HEK293T (cell line): ENCODE results near the gene MDFIC.

Experiments used
- BHLHE40 ChIP-seq: fragments of 450-650 bp; IDR thresholded peaks from 2 replicates; pipeline ENCODE4 v1.6.1; 2016; ENCODE audit warnings: mild to moderate bottlenecking, moderate library complexity, borderline replicate concordance
- CTBP1 ChIP-seq: fragments of 450-650 bp; IDR thresholded peaks from 2 replicates; pipeline ENCODE4 v1.6.1; 2016; ENCODE audit warnings: borderline replicate concordance
- FOXA1 ChIP-seq: fragments of 450-650 bp; IDR thresholded peaks from 2 replicates; pipeline ENCODE4 v1.6.1; 2016; ENCODE audit warnings: mild to moderate bottlenecking
- FOXK2 ChIP-seq: fragments of 450-650 bp; IDR thresholded peaks from 2 replicates; pipeline ENCODE4 v1.6.1; 2016; ENCODE audit warnings: mild to moderate bottlenecking
- FOXM1 ChIP-seq: fragments of 450-650 bp; IDR thresholded peaks from 2 replicates; pipeline ENCODE4 v1.6.1; 2017; ENCODE audit warnings: mild to moderate bottlenecking, borderline replicate concordance
- HDGF ChIP-seq: fragments of 450-650 bp; IDR thresholded peaks from 2 replicates; pipeline ENCODE4 v1.6.1; 2017; ENCODE audit warnings: antibody characterized with exemption, borderline replicate concordance
- LEF1 ChIP-seq: fragments of 450-650 bp; IDR thresholded peaks from 2 replicates; pipeline ENCODE4 v1.6.1; 2017; ENCODE audit warnings: mild to moderate bottlenecking, borderline replicate concordance
- NFRKB ChIP-seq: fragments of 450-650 bp; IDR thresholded peaks from 2 replicates; pipeline ENCODE4 v1.6.1; 2016; ENCODE audit warnings: mild to moderate bottlenecking, moderate library complexity
- SP1 ChIP-seq: fragments of 450-650 bp; IDR thresholded peaks from 2 replicates; pipeline ENCODE4 v1.6.1; 2017
- SUZ12 ChIP-seq: fragments of 450-650 bp; IDR thresholded peaks from 2 replicates; pipeline ENCODE4 v1.6.1; 2016; ENCODE audit warnings: mild to moderate bottlenecking
- TARDBP ChIP-seq: fragments of 450-650 bp; IDR thresholded peaks from 2 replicates; pipeline ENCODE4 v1.6.1; 2016
- ZNF384 ChIP-seq: fragments of 450-650 bp; IDR thresholded peaks from 2 replicates; pipeline ENCODE4 v1.6.1; 2016

DNA sequence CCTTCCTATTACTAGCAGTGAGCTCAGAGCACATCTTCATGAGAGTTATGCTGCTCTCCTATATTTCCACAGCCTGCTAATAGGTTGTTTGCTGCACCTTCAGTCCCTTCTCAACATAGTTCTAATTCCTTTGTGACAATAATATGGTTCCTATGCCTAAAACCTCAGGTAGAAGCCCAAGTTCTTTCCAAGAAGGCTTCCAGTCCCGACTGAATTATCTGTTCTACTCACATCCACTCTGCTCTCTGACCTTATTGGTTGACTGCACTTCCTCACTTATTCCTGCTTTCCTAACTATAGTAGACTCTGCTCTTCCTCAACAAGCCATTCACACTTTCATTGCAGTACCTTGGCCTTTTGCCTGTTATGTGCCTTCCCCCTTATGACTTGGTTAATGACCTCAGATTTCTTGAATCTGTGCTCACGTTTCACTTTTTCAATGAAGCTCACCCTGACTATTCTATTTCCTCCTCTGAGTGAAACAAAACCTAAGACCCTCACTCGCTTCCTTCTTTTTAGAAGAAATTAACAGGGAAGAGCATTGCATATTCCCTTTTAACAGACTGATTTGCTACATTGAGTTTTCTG lies 132.7 kb downstream of the MDFIC start:
- TF ChIP-seq FOXA1 (no peak), LEF1 (no peak), BHLHE40 (no peak), NFRKB (no peak), FOXM1 (no peak), SP1 (no peak), ZNF384 (no peak), SUZ12 (no peak), FOXK2 (no peak), TARDBP (no peak), HDGF (no peak), CTBP1 (no peak)
